Cardiac septum (tissue), 1 donor: ENCODE measurements around the gene OR6S1. TPM values are rescaled to one million over a fixed set of nuclear protein-coding genes. Genes with fewer than 3 reads are reported as not detected.

Experiments
- DNase-seq: peaks from one replicate; pipeline ENCODE4 v3.0.0-alpha.2; 2020; ENCODE audit warnings: low spot score
- intact Hi-C: fragments of 100-400 bp; cut with DNase I; formaldehyde crosslinking; loops from one replicate; pipeline ENCODE4 v1.14.0; 2022
- total RNA-seq: library from RNA; stranded (reverse); fragmentation: NEBNext Ultra II Directional; extraction: Animal tissue kit (Norgen Biotek cat#: 25700); gene quantifications from one replicate; pipeline ENCODE4 v1.2.1, GENCODE V29; 2021
- donor health status: DM: no; HTN: no; CAD: no.

Gene OR6S1
- total RNA-seq, 1 donor from 2014 or later = not detected

DNA sequence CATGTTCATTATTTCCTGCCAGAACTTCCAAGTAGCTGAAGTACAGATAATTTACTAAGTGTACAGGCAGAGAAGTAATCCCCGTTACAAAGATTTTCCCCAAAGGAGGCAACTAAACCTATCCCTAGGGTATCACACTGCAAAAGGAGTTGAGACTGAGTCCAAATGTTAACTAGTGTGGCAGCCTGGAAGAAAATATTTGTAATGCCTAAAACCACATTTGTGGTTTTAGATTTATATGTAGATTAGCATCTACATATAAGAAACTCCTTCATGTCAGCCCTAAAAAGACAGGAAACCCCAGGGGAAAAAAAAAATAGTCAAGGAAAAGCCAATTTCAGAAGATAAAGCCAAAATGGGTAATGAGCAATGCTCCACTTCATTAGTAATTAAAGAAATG is 48.9 kb downstream of the OR6S1 start:
- intact Hi-C loops = no loop called here
- DNase-seq = no peak

- intact Hi-C loops = no loop called here
- DNase-seq = no peak
These were observed 50.3 kb downstream of the OR6S1 start, which contains the start of gene RNASE12 for GRCh38 chr14:20591235-20591634. RNASE12 (minus strand) TSS chr14:20591376; CDS start chr14:20590723, 653 bp downstream.

Other genes starting within 250 kb of the OR6S1 start
- 15.7 TPM for gene TEP1, start 228.2 kb downstream of the OR6S1 start, total RNA-seq
- 0.35 TPM for gene KLHL33, start 205.5 kb downstream of the OR6S1 start, total RNA-seq
- 21.2 TPM for gene OSGEP, start 186.9 kb downstream of the OR6S1 start, total RNA-seq
- 66.0 TPM for gene APEX1, start 186.5 kb downstream of the OR6S1 start, total RNA-seq
- 18.2 TPM for gene PIP4P1, start 180.3 kb downstream of the OR6S1 start, total RNA-seq
- gene PNP, start 172.3 kb downstream of the OR6S1 start, total RNA-seq = 17.4 TPM
- gene RNASE10, start 136.2 kb downstream of the OR6S1 start, total RNA-seq = 0.48 TPM
- gene RNASE9, start 80.6 kb downstream of the OR6S1 start, total RNA-seq = not detected
- gene RNASE11, start 53.7 kb downstream of the OR6S1 start, total RNA-seq = not detected
- gene RNASE12, start 50.3 kb downstream of the OR6S1 start, total RNA-seq = not detected
- 5.6 TPM for gene RNASE4, start 42.9 kb upstream of the OR6S1 start, total RNA-seq
- gene ANG, start 47.1 kb upstream of the OR6S1 start, total RNA-seq = 2.7 TPM
- gene EDDM3A, start 104.2 kb upstream of the OR6S1 start, total RNA-seq = not detected
- gene EDDM3B, start 126.7 kb upstream of the OR6S1 start, total RNA-seq = not detected
- 3.1 TPM for gene RNASE6, start 139.6 kb upstream of the OR6S1 start, total RNA-seq
- 171 TPM for gene RNASE1, start 161.2 kb upstream of the OR6S1 start, total RNA-seq
- not detected for gene RNASE3, start 249.7 kb upstream of the OR6S1 start, total RNA-seq